Gastrocnemius medialis (tissue), 4 donors: ENCODE results near the gene PRKG1. TPM values are rescaled to one million over a fixed set of nuclear protein-coding genes. Genes with fewer than 3 reads are reported as not detected.

Source experiments
- ATAC-seq, 2 donors: fragments of 150-250 bp; one replicate each; pipeline ENCODE4 v1.9.1; 2016
- DNase-seq, 2 donors: peaks; one replicate each; pipeline ENCODE4 v3.0.0-alpha.2; 2019
- H3K27ac ChIP-seq, 4 donors: fragments of 200-600 bp; sonication (generic); 1 replicate in 1 of 4; 2 replicates in 3 of 4; pipeline ENCODE4 v1.5.1; 2016 to 2018; ENCODE audit warnings: mild to moderate bottlenecking in 2 of 4, moderate library complexity in 1 of 4
- H3K27me3 ChIP-seq, 3 donors: fragments of 200-600 bp; sonication (generic) in 2 of 3; 1 replicate in 1 of 3; 2 replicates in 2 of 3; pipeline versions ENCODE4 v1.5.1 to v1.6.0; 2016 to 2019; ENCODE audit warnings: mild to moderate bottlenecking in 1 of 3, moderate library complexity in 1 of 3
- H3K36me3 ChIP-seq, 2 donors: fragments of 200-600 bp; sonication (generic) in 1 of 2; one replicate each; pipeline ENCODE4 v1.5.1; 2017 to 2018
- H3K4me1 ChIP-seq, 2 donors: fragments of 200-600 bp; sonication (generic) in 1 of 2; one replicate each; pipeline ENCODE4 v1.5.1; 2016 to 2017; ENCODE audit warnings: mild to moderate bottlenecking in 2 of 2
- H3K4me3 ChIP-seq, 4 donors: fragments of 200-600 bp; sonication (generic) in 3 of 4; 1 replicate in 1 of 4; 2 replicates in 3 of 4; pipeline ENCODE4 v1.5.1; 2016 to 2019; ENCODE audit warnings: mild to moderate bottlenecking in 2 of 4
- H3K9me3 ChIP-seq, 3 donors: fragments of 200-600 bp; sonication (generic) in 2 of 3; 1 replicate in 1 of 3; 2 replicates in 2 of 3; pipeline ENCODE4 v1.5.1; 2016 to 2019
- POLR2A ChIP-seq, 2 donors: fragments of 450-650 bp; IDR thresholded peaks; one replicate each; pipeline ENCODE4 v1.6.1; 2017; ENCODE audit warnings: antibody characterized with exemption in 2 of 2, mild to moderate bottlenecking in 2 of 2, moderate library complexity in 2 of 2
- in situ Hi-C, 4 donors: fragments of 200-750 bp; cut with MboI; loops; one replicate each; pipeline versions ENCODE4 v1.15.0 to v1.8.0; 2017; ENCODE audit warnings: low sequenced_read_pairs in 4 of 4
- intact Hi-C: fragments of 100-400 bp; cut with DNase I; formaldehyde crosslinking; loops from one replicate; pipeline ENCODE4 v1.15.1; 2023; ENCODE audit warnings: low total_unique reads
- total RNA-seq, 4 donors: library from RNA; depleted of rRNA; stranded (reverse); fragments of >200 nt; gene quantifications; one replicate each; pipeline versions ENCODE4 v1.1.0 to v1.2.3, GENCODE V29; 2016
- TF ChIP-seq, protein P1 (sequence below), 5 experiments: fragments of 450-650 bp in 3 of 5; fragments of 200-600 bp in 2 of 5; sonication (generic) in 2 of 5; IDR thresholded peaks in 4 of 5; conservative IDR thresholded peaks in 1 of 5; 1 replicate in 4 of 5; 2 replicates in 1 of 5; pipeline ENCODE4 v1.5.1; 2016 to 2019; ENCODE audit warnings: antibody characterized with exemption in 5 of 5, mild to moderate bottlenecking in 3 of 5, moderate library complexity in 3 of 5

Gene PRKG1
- total RNA-seq, 4 donors from 2014 or later = 10.4 to 39.4 (median 25.1) TPM

DNA sequence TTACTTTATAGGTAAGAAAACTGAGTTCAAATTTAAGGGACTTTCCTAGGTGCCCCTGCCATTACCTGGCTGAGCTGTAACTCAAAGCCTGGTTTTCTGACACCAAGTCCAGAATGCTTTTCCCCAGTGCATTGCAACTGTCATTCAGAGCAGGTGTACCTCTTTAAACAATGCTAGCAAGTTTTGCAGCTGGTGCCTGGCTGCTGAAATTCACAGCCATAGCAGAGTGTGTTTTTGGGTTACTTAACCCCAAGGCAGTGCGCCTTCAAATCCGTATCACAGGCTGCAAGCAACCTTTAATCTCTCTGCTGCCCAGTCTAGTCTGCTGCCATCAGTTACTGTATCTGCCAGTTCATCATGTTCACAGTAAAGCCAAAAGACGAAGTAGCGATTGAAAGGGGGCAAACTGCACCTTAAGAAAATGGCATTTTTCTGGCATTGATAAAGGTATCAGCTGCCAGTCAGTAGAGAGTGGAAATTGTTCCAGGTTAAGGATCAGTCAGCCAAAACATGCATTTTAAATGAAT lies 359.7 kb downstream of the PRKG1 start:
- no peak overlapping the region for H3K4me3 ChIP-seq
- H3K9me3 ChIP-seq = no peaks in the 10 kb centered on the region
- H3K27me3 ChIP-seq = no peaks in the 10 kb centered on the region
- DNase-seq = no peak
- H3K27ac ChIP-seq = no peak overlapping the region
- in situ Hi-C loops = loop anchor here in 1 of 4 donors (25.0 kb wide), 1 partner anchor 528 kb away; no protein-coding TSS in a partner anchor
- peaks cover 5 to 6% of the 10 kb centered on the region in 2 donors for H3K4me1 ChIP-seq
- intact Hi-C loops = no loop called here
- TF ChIP-seq, protein P1, sequence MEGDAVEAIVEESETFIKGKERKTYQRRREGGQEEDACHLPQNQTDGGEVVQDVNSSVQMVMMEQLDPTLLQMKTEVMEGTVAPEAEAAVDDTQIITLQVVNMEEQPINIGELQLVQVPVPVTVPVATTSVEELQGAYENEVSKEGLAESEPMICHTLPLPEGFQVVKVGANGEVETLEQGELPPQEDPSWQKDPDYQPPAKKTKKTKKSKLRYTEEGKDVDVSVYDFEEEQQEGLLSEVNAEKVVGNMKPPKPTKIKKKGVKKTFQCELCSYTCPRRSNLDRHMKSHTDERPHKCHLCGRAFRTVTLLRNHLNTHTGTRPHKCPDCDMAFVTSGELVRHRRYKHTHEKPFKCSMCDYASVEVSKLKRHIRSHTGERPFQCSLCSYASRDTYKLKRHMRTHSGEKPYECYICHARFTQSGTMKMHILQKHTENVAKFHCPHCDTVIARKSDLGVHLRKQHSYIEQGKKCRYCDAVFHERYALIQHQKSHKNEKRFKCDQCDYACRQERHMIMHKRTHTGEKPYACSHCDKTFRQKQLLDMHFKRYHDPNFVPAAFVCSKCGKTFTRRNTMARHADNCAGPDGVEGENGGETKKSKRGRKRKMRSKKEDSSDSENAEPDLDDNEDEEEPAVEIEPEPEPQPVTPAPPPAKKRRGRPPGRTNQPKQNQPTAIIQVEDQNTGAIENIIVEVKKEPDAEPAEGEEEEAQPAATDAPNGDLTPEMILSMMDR (IDR thresholded peaks at IDR 0.05 in 4 of 5, conservative IDR thresholded peaks at IDR 0.05 in 1 of 5) = no peak
- no peak for TF ChIP-seq POLR2A (IDR thresholded peaks at IDR 0.05)
- ATAC-seq = no peak
- H3K36me3 ChIP-seq = no peaks in the 10 kb centered on the region

DNA sequence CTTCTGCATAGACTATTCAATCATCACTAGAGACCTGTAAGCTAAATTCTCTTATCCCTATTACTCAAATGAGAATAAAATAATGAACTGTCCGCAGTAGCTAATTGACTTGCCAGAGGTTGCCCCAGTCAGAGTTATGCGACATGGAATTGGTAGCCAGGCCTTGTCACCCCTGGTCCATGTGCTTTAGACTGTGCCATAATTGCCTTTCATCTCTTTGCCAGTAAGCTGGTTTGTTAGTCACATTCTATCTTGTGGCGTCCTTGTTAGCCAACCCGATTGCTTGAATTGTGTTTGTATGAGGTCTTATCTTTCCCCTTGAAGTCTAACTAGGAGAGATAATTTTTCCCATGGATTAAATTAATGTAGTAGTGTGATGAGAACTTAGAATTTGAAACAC lies 362.5 kb downstream of the PRKG1 start:
- no peak for DNase-seq

GRCh38 chr10:51439645-51440044 lies 365.4 kb downstream of the PRKG1 start:
- intact Hi-C loops (no loop called here), in situ Hi-C loops (loop anchor here in 1 of 4 donors (25.0 kb wide), 1 partner anchor 523 kb away; no protein-coding TSS in a partner anchor)
- peaks cover under 1 to 21% of the 10 kb centered on the region in 2 donors for H3K4me1 ChIP-seq
- H3K27ac ChIP-seq = no peak overlapping the region
- H3K27me3 ChIP-seq = no peaks in the 10 kb centered on the region
- TF ChIP-seq, protein P1 (IDR thresholded peaks at IDR 0.05 in 4 of 5, conservative IDR thresholded peaks at IDR 0.05 in 1 of 5) = no peak
- TF ChIP-seq POLR2A (IDR thresholded peaks at IDR 0.05) = no peak
- H3K36me3 ChIP-seq = no peaks in the 10 kb centered on the region
- DNase-seq (no peak), ATAC-seq (no peak)
- no peak overlapping the region for H3K4me3 ChIP-seq
- H3K9me3 ChIP-seq = no peaks in the 10 kb centered on the region

More for the DNA sequence above, 362.5 kb downstream of the PRKG1 start:
- H3K27ac ChIP-seq = no peak overlapping the region
- no peaks in the 10 kb centered on the region for H3K27me3 ChIP-seq
- TF ChIP-seq, protein P1 (IDR thresholded peaks at IDR 0.05 in 4 of 5, conservative IDR thresholded peaks at IDR 0.05 in 1 of 5) = no peak
- no peak for TF ChIP-seq POLR2A (IDR thresholded peaks at IDR 0.05)
- in situ Hi-C loops = loop anchor here in 1 of 4 donors (25.0 kb wide), 1 partner anchor 525 kb away; no protein-coding TSS in a partner anchor
- intact Hi-C loops = no loop called here
- peaks cover 6 to 15% of the 10 kb centered on the region in 2 donors for H3K4me1 ChIP-seq
- no peak overlapping the region for H3K4me3 ChIP-seq
- no peaks in the 10 kb centered on the region for H3K9me3 ChIP-seq
- ATAC-seq = no peak
- H3K36me3 ChIP-seq = no peaks in the 10 kb centered on the region

- TF ChIP-seq, protein P1 (IDR thresholded peaks at IDR 0.05 in 4 of 5, conservative IDR thresholded peaks at IDR 0.05 in 1 of 5) = no peak
- no peak for TF ChIP-seq POLR2A (IDR thresholded peaks at IDR 0.05)
- Histone ChIP-seq H3K4me3 (no peak overlapping the region), H3K36me3 (no peaks in the 10 kb centered on the region), H3K4me1 (peaks cover 22 to 50% of the 10 kb centered on the region in 2 donors), H3K9me3 (no peaks in the 10 kb centered on the region), H3K27me3 (no peaks in the 10 kb centered on the region), H3K27ac (peak overlapping the region; percentile 22 to 76 (median 60))
- no peak for DNase-seq
- peak; percentile 94 to 95 for ATAC-seq
- in situ Hi-C loops = loop anchor here in 1 of 4 donors (25.0 kb wide), 1 partner anchor 517 kb away; no protein-coding TSS in a partner anchor
- intact Hi-C loops = no loop called here
Observed at GRCh38 chr10:51445588-51445987, 371.3 kb downstream of the PRKG1 start.
